GM12878 (cell line): ENCODE data around the gene TLR9. TPM values are rescaled to one million over a fixed set of nuclear protein-coding genes. Genes with fewer than 3 reads are reported as not detected.

Experiments used
- ATAC-seq: fragments of 200-7000 bp; cut with Tn5 transposase; 3 replicates; pipeline ENCODE4 v1.9.1; 2020; ENCODE audit warnings: mild to moderate bottlenecking, moderate library complexity
- BruUV-seq: library from RNA; stranded (reverse); fragments of 400-500 nt; replicated peaks from 2 replicates; lab custom pipeline; 2021; lab: Mats Ljungman, UMichigan
- CTCF ChIA-PET: fragments of 300-600 bp; sonication (Branson Sonifier 250); formaldehyde crosslinking; extraction: SDS; loops from one replicate; lab custom pipeline; 2021; ENCODE audit warnings: inconsistent platforms; lab: Yijun Ruan, JAX
- POLR2A ChIA-PET: fragments of 350-600 bp; formaldehyde crosslinking; extraction: SDS; loops from one replicate; lab custom pipeline; 2021; ENCODE audit warnings: inconsistent platforms; lab: Charles Lee
- RAD21 ChIA-PET: fragments of 300-600 bp; sonication (Branson Sonifier 250); formaldehyde crosslinking; loops from one replicate; lab custom pipeline; 2023; ENCODE audit warnings: antibody characterized with exemption; ENCODE audit not compliant: unreplicated experiment; lab: Charles Lee
- SMC1A ChIA-PET: fragments of 300-600 bp; sonication (Branson Sonifier 250); formaldehyde crosslinking; loops from one replicate; lab custom pipeline; 2023; ENCODE audit not compliant: unreplicated experiment, uncharacterized antibody; lab: Charles Lee
- DNase-seq: peaks from one replicate; pipeline ENCODE4 v3.0.0-alpha.2; 2011; ENCODE audit warnings: low read depth, low spot score
- FAIRE-seq: peaks from 3 replicates; lab custom pipeline; 2011; peaks lifted over from hg19 to GRCh38; lab: Jason Lieb, UNC
- H2AFZ ChIP-seq: 2 replicates; pipeline ENCODE4 v1.6.0; 2011; ENCODE audit warnings: low read depth, low read length, control low read depth; ENCODE audit not compliant: control insufficient read depth
- H3K27ac ChIP-seq: 2 replicates; pipeline ENCODE4 v1.5.1; 2011; ENCODE audit warnings: control low read depth; ENCODE audit not compliant: control insufficient read depth, insufficient read depth
- H3K27me3 ChIP-seq, 2 experiments: replicated peaks in 1 of 2; 2 replicates each; pipeline versions ENCODE4 v1.6.0 to v1.6.1; 2011; ENCODE audit warnings: low read length in 1 of 2; ENCODE audit not compliant: control insufficient read depth in 2 of 2, insufficient read depth in 2 of 2
- H3K36me3 ChIP-seq, 2 experiments: 2 replicates each; pipeline ENCODE4 v1.5.1; 2011; ENCODE audit warnings: low read length in 1 of 2; ENCODE audit not compliant: control insufficient read depth in 2 of 2, insufficient read depth in 2 of 2
- H3K4me1 ChIP-seq: 2 replicates; pipeline ENCODE4 v1.6.1; 2011; ENCODE audit warnings: mild to moderate bottlenecking, low read length, moderate library complexity, mixed read lengths; ENCODE audit not compliant: control insufficient read depth, insufficient read depth
- H3K4me2 ChIP-seq: 2 replicates; pipeline ENCODE4 v1.6.0; 2011; ENCODE audit warnings: control low read depth; ENCODE audit not compliant: control insufficient read depth, insufficient read depth
- H3K4me3 ChIP-seq: fragments of 200-600 bp; sonication (generic); 2 replicates; pipeline ENCODE4 v1.5.1; 2016
- H3K79me2 ChIP-seq: 2 replicates; pipeline ENCODE4 v1.6.0; 2011; ENCODE audit warnings: low read length; ENCODE audit not compliant: control insufficient read depth, insufficient read depth
- H3K9ac ChIP-seq: 2 replicates; pipeline ENCODE4 v1.8.0; 2011; ENCODE audit warnings: low read length, control low read depth, mixed read lengths; ENCODE audit not compliant: control insufficient read depth, insufficient read depth
- H3K9me3 ChIP-seq: replicated peaks from 3 replicates; pipeline ENCODE4 v1.5.1; 2011; ENCODE audit warnings: mild to moderate bottlenecking, low read length; ENCODE audit not compliant: control insufficient read depth, insufficient read depth
- H4K20me1 ChIP-seq: 2 replicates; pipeline ENCODE4 v1.6.0; 2011; ENCODE audit not compliant: control insufficient read depth, insufficient read depth
- ASH2L ChIP-seq: fragments of 300-600, 200-600 bp; sonication (generic); IDR thresholded peaks from 2 replicates; pipeline ENCODE4 v1.6.1; 2017; ENCODE audit warnings: low read depth, mild to moderate bottlenecking, borderline replicate concordance
- ATF2 ChIP-seq: IDR thresholded peaks from 2 replicates; pipeline ENCODE4 v1.6.1; 2012; ENCODE audit warnings: low read length, inconsistent platforms
- ATF3 ChIP-seq: IDR thresholded peaks from 2 replicates; pipeline ENCODE4 v1.6.1; 2011; ENCODE audit warnings: low read depth, mild to moderate bottlenecking, low read length, moderate library complexity, borderline replicate concordance; ENCODE audit errors: extremely low read depth
- BACH1 ChIP-seq: fragments of 450-650 bp; IDR thresholded peaks from 2 replicates; pipeline ENCODE4 v1.6.1; 2017; ENCODE audit warnings: mild to moderate bottlenecking, borderline replicate concordance
- CBFB ChIP-seq: IDR thresholded peaks from 2 replicates; pipeline ENCODE4 v1.6.1; 2016; ENCODE audit warnings: antibody characterized with exemption, low read depth
- CHD1 ChIP-seq: IDR thresholded peaks from 2 replicates; pipeline ENCODE4 v1.6.1; 2012; ENCODE audit warnings: low read depth, low read length, improper control_type of control experiment
- CHD2 ChIP-seq: IDR thresholded peaks from 2 replicates; pipeline ENCODE4 v1.6.1; 2011; ENCODE audit warnings: low read depth, low read length, improper control_type of control experiment, borderline replicate concordance
- FOS ChIP-seq: IDR thresholded peaks from 3 replicates; pipeline ENCODE4 v1.6.1; 2011; ENCODE audit warnings: borderline replicate concordance; ENCODE audit not compliant: insufficient read length; ENCODE audit errors: extremely low read depth
- LARP7 ChIP-seq: fragments of 450-650 bp; IDR thresholded peaks from 2 replicates; pipeline ENCODE4 v1.6.1; 2017; ENCODE audit warnings: mild to moderate bottlenecking
- NFIC ChIP-seq: IDR thresholded peaks from 2 replicates; pipeline ENCODE4 v1.6.1; 2012; ENCODE audit warnings: low read depth, mild to moderate bottlenecking, inconsistent platforms, low read length, moderate library complexity
- NRF1 ChIP-seq: conservative IDR thresholded peaks from 2 replicates; pipeline ENCODE4 v1.6.1; 2011; ENCODE audit warnings: mild to moderate bottlenecking, low read depth, low read length, improper control_type of control experiment
- RB1 ChIP-seq: fragments of 450-650 bp; formaldehyde crosslinking; IDR thresholded peaks from 2 replicates; pipeline ENCODE4 v1.6.1; 2017; ENCODE audit warnings: mild to moderate bottlenecking, borderline replicate concordance
- SMAD5 ChIP-seq: IDR thresholded peaks from 2 replicates; pipeline ENCODE4 v1.6.1; 2016; ENCODE audit warnings: antibody characterized with exemption, low read depth
- ZNF687 ChIP-seq: fragments of 450-650 bp; IDR thresholded peaks from 2 replicates; pipeline ENCODE4 v1.6.1; 2017; ENCODE audit warnings: mild to moderate bottlenecking, moderate library complexity
- WGBS: methylation state at CpG from one replicate; pipeline ENCODE4 v1.1.6; 2016; ENCODE audit warnings: low lambda C conversion rate; ENCODE audit not compliant: insufficient replicate concordance, insufficient coverage; ENCODE audit errors: missing lambda C conversion rate; 5-methylcytosine and 5-hydroxymethylcytosine counted together
- in situ Hi-C: fragments of 300-500 bp; cut with MboI; formaldehyde crosslinking; loops from 9 replicates; pipeline ENCODE4 v1.14.3; 2018; ENCODE audit warnings: mixed read lengths
- intact Hi-C: fragments of 100-400 bp; cut with micrococcal nuclease; formaldehyde crosslinking; loops from one replicate; pipeline ENCODE4 v1.14.2; 2022; ENCODE audit not compliant: unreplicated experiment
- polyA plus RNA-seq, 11 experiments: library from polyadenylated mRNA; depleted of rRNA in 4 of 11; unstranded in 6 of 11; stranded (reverse) in 5 of 11; fragments of >200 nt; fragmentation: Nextera tagmentation in 4 of 11; fragmentation: Illumina TruSeq in 1 of 11; extraction: Ambion mirVana in 4 of 11; extraction: Trizol in 1 of 11; gene quantifications; 1 replicate in 1 of 11; 2 replicates in 10 of 11; pipeline versions ENCODE4 v1.2.1 to v1.2.3, GENCODE V29; 2011 to 2016; ENCODE audit warnings: inconsistent platforms in 2 of 11, missing spikeins in 2 of 11, low read depth in 1 of 11
- total RNA-seq, 4 experiments: library from RNA; depleted of rRNA in 3 of 4; stranded (reverse); fragments of >200 nt in 3 of 4; fragmentation: Illumina TruSeq in 1 of 4; extraction: Trizol in 1 of 4; gene quantifications; 2 replicates each; pipeline versions ENCODE4 v1.2.1 to v1.2.3, GENCODE V29; 2013 to 2021

TLR9 gene
- total and polyA plus RNA-seq, 10 of the 15 experiments (the other 5 are each of a cell fraction or from before 2014, with no cell fraction given) = 0.10 to 4.8 (median 0.53) TPM; not detected in 1

- no peak for TF ChIP-seq ATF2
- TF ChIP-seq RB1 = no peak
Observed at GRCh38 chr3:52259448-52259847, 34.0 kb upstream of the TLR9 start (continued).

- peaks cover 2% of the 10 kb centered on the region; the same call in 1 of the 2 replicates for H3K79me2 ChIP-seq
- H3K9me3 ChIP-seq = no peaks in the 10 kb centered on the region
- H3K27me3 ChIP-seq = no peaks in the 10 kb centered on the region
- SMC1A ChIA-PET = interaction anchor here (1.3 to 1.9 kb wide), 4 partner anchors 8 to 25 kb away, joined by 3 to 11 read pairs (median 5); no protein-coding TSS in a partner anchor
- H3K4me2 ChIP-seq = no peak overlapping the region
- H3K36me3 ChIP-seq = peaks cover 27 to 51% of the 10 kb centered on the region in 2 experiments
- RAD21 ChIA-PET = no interaction called here
- H3K4me1 ChIP-seq = peaks cover 10% of the 10 kb centered on the region
- CTCF ChIA-PET = interaction anchor here (1.0 to 3.3 kb wide), 3 partner anchors 12 to 39 kb away, joined by 5 to 17 read pairs (median 6); no protein-coding TSS in a partner anchor
- no peak overlapping the region for H3K4me3 ChIP-seq
- in situ Hi-C loops = no loop called here
- ATAC-seq = no peak
- POLR2A ChIA-PET = interaction anchor here (2.4 kb wide), 1 partner anchor 12 kb away, joined by 11 read pairs; no protein-coding TSS in a partner anchor
- DNase-seq = no peak
- H4K20me1 ChIP-seq = no peaks in the 10 kb centered on the region
- no peak overlapping the region for H3K27ac ChIP-seq
- TF ChIP-seq SMAD5 (no peak), LARP7 (no peak), NFIC (no peak), ATF3 (no peak), CHD1 (no peak), CHD2 (no peak), ASH2L (no peak), ZNF687 (no peak), BACH1 (no peak), FOS (no peak), CBFB (no peak), NRF1 (no peak)
- no peak overlapping the region for H3K9ac ChIP-seq
- no peak overlapping the region for H2AFZ ChIP-seq
- no TSS peak for BruUV-seq
- intact Hi-C loops = no loop called here
- WGBS = 48% methylated on average over 1 of the region's 1 CpG
- FAIRE-seq = no peak
Observed at GRCh38 chr3:52259035-52259434, 33.6 kb upstream of the TLR9 start.
